Loucy (cell line): ENCODE results near the gene TNFRSF11A.

Experiments used
- H2AFZ ChIP-seq: fragments of 200-600 bp; sonication (generic); 2 replicates; pipeline ENCODE4 v1.6.0; 2016; ENCODE audit warnings: antibody characterized with exemption, mild to moderate bottlenecking, low read length, moderate library complexity
- H3F3A ChIP-seq: fragments of 200-600 bp; 2 replicates; pipeline ENCODE4 v1.6.0; 2016; ENCODE audit warnings: antibody characterized with exemption, low read depth, mild to moderate bottlenecking
- H3K27me3 ChIP-seq: fragments of 200-600 bp; sonication (generic); 2 replicates; pipeline ENCODE4 v1.6.1; 2014; ENCODE audit warnings: low read length, mild to moderate bottlenecking; ENCODE audit not compliant: insufficient read depth, poor library complexity, severe bottlenecking
- H3K36me3 ChIP-seq: fragments of 200-600 bp; sonication (generic); 2 replicates; pipeline ENCODE4 v1.6.1; 2016; ENCODE audit warnings: low read length; ENCODE audit not compliant: insufficient read depth
- H3K4me1 ChIP-seq: fragments of 200-600 bp; sonication (generic); 2 replicates; pipeline ENCODE4 v1.5.1; 2014; ENCODE audit warnings: low read length, mild to moderate bottlenecking; ENCODE audit not compliant: insufficient read depth, poor library complexity, severe bottlenecking
- H3K4me2 ChIP-seq: fragments of 200-600 bp; sonication (generic); 2 replicates; pipeline ENCODE4 v1.6.0; 2014; ENCODE audit warnings: antibody characterized with exemption, low read length, low read depth, mild to moderate bottlenecking; ENCODE audit not compliant: poor library complexity, severe bottlenecking
- H3K4me3 ChIP-seq: fragments of 200-600 bp; sonication (generic); 2 replicates; pipeline ENCODE4 v1.5.1; 2014; ENCODE audit warnings: low read length, mild to moderate bottlenecking, mixed read lengths; ENCODE audit not compliant: poor library complexity, severe bottlenecking
- H3K79me2 ChIP-seq: fragments of 200-600 bp; sonication (generic); 2 replicates; pipeline ENCODE4 v1.6.1; 2014; ENCODE audit warnings: low read length; ENCODE audit not compliant: insufficient read depth
- H3K9ac ChIP-seq: fragments of 200-600 bp; sonication (generic); 2 replicates; pipeline ENCODE4 v1.6.0; 2014; ENCODE audit warnings: mild to moderate bottlenecking, low read depth, low read length, moderate library complexity; ENCODE audit not compliant: poor library complexity, severe bottlenecking
- H3K9me2 ChIP-seq: fragments of 200-600 bp; sonication (generic); replicated peaks from 2 replicates; pipeline ENCODE4 v1.6.1; 2016; ENCODE audit warnings: low read depth, low read length, mixed read lengths
- H3K9me3 ChIP-seq: fragments of 200-600 bp; sonication (generic); 2 replicates; pipeline ENCODE4 v1.6.1; 2014; ENCODE audit warnings: mild to moderate bottlenecking, antibody characterized with exemption, low read length, low read depth; ENCODE audit not compliant: insufficient read depth
- H4K20me1 ChIP-seq: fragments of 200-600 bp; sonication (generic); 2 replicates; pipeline ENCODE4 v1.6.0; 2014; ENCODE audit warnings: antibody characterized with exemption, low read length, mild to moderate bottlenecking; ENCODE audit not compliant: insufficient read depth, poor library complexity, severe bottlenecking
- CTCF ChIP-seq: fragments of 200-600 bp; sonication (generic); conservative IDR thresholded peaks from 2 replicates; pipeline ENCODE4 v1.5.1; 2014; ENCODE audit warnings: mild to moderate bottlenecking, antibody characterized with exemption, low read length
- EZH2phosphoT487 ChIP-seq: fragments of 200-600 bp; IDR thresholded peaks from 2 replicates; pipeline ENCODE4 v1.6.1; 2018; ENCODE audit warnings: antibody characterized with exemption, mild to moderate bottlenecking, moderate library complexity, borderline replicate concordance

The TNFRSF11A gene

GRCh38 chr18:62432176-62432575 is 107.1 kb downstream of the TNFRSF11A start:
- Histone ChIP-seq H2AFZ (no peak overlapping the region), H3K9me3 (no peaks in the 10 kb centered on the region), H4K20me1 (no peaks in the 10 kb centered on the region), H3K79me2 (no peaks in the 10 kb centered on the region), H3K27me3 (no peaks in the 10 kb centered on the region), H3K9me2 (no peaks in the 10 kb centered on the region), H3K4me1 (no peaks in the 10 kb centered on the region), H3K36me3 (no peaks in the 10 kb centered on the region), H3K9ac (no peak overlapping the region), H3F3A (no peaks in the 10 kb centered on the region), H3K4me3 (no peak overlapping the region), H3K4me2 (no peak overlapping the region)
- TF ChIP-seq EZH2phosphoT487 (no peak), CTCF (no peak)

- H3K27me3 ChIP-seq = no peaks in the 10 kb centered on the region
- H3K4me2 ChIP-seq = no peak overlapping the region
- H2AFZ ChIP-seq = no peak overlapping the region
- H3K9ac ChIP-seq = no peak overlapping the region
- no peaks in the 10 kb centered on the region for H3K9me3 ChIP-seq
- H3K9me2 ChIP-seq = no peaks in the 10 kb centered on the region
- H3K4me3 ChIP-seq = no peak overlapping the region
- no peaks in the 10 kb centered on the region for H4K20me1 ChIP-seq
- H3K79me2 ChIP-seq = no peaks in the 10 kb centered on the region
- no peak for TF ChIP-seq CTCF
- no peak for TF ChIP-seq EZH2phosphoT487
- H3K4me1 ChIP-seq = no peaks in the 10 kb centered on the region
- H3F3A ChIP-seq = no peaks in the 10 kb centered on the region
- no peaks in the 10 kb centered on the region for H3K36me3 ChIP-seq
These were observed 109.7 kb downstream of the TNFRSF11A start for GRCh38 chr18:62434798-62435197.

GRCh38 chr18:62435435-62436031 is 110.4 kb downstream of the TNFRSF11A start:
- no peak for TF ChIP-seq CTCF
- TF ChIP-seq EZH2phosphoT487 = no peak
- no peak overlapping the region for H3K4me2 ChIP-seq
- H3K36me3 ChIP-seq = no peaks in the 10 kb centered on the region
- no peak overlapping the region for H2AFZ ChIP-seq
- no peak overlapping the region for H3K9ac ChIP-seq
- H3F3A ChIP-seq = no peaks in the 10 kb centered on the region
- no peaks in the 10 kb centered on the region for H3K9me2 ChIP-seq
- H3K4me3 ChIP-seq = no peak overlapping the region
- no peaks in the 10 kb centered on the region for H3K27me3 ChIP-seq
- no peaks in the 10 kb centered on the region for H3K79me2 ChIP-seq
- no peaks in the 10 kb centered on the region for H3K9me3 ChIP-seq
- no peaks in the 10 kb centered on the region for H4K20me1 ChIP-seq
- no peaks in the 10 kb centered on the region for H3K4me1 ChIP-seq
